ENCODE results near the gene CDK11B. TPM values are rescaled to one million over a fixed set of nuclear protein-coding genes. Genes with fewer than 3 reads are reported as not detected.

The CDK11B gene
- total and polyA plus RNA-seq, 2 experiments from 2014 or later, result 17.9 to 22.2 TPM

GRCh38 chr1:1625404-1625775, 33.4 kb downstream of the CDK11B start:
- H3K36me3 ChIP-seq, result peaks cover 8% of the 10 kb centered on the region
- TF ChIP-seq CTCF (IDR thresholded peaks at IDR 0.05; ENCODE audit: low read depth, low read length), result no peak
- H3K4me1 ChIP-seq (ENCODE audit: low read depth), result peaks cover 15% of the 10 kb centered on the region

GRCh38 chr1:1624443-1625403, 34.1 kb downstream of the CDK11B start:
- H3K9me3 ChIP-seq (ENCODE audit: low read depth), result no peaks in the 10 kb centered on the region
- DNase-seq (ENCODE audit: low read depth in 1 of 2, low spot score in 1 of 2), result peak; percentile 58 to 95
- peaks cover 15% of the 10 kb centered on the region for H3K4me1 ChIP-seq (ENCODE audit: low read depth)
- peak overlapping the region; percentile 48 for H3K27ac ChIP-seq
- H3K4me3 ChIP-seq, result no peak overlapping the region
- TF ChIP-seq CTCF (IDR thresholded peaks at IDR 0.05; ENCODE audit: low read depth, low read length), result no peak
- peaks cover 9% of the 10 kb centered on the region for H3K27me3 ChIP-seq
- peaks cover 8% of the 10 kb centered on the region for H3K36me3 ChIP-seq

More at GRCh38 chr1:1625404-1625775, 33.4 kb downstream of the CDK11B start:
- H3K4me3 ChIP-seq, result no peak overlapping the region
- DNase-seq (ENCODE audit: low read depth in 1 of 2, low spot score in 1 of 2), result no peak
- H3K27me3 ChIP-seq, result peaks cover 16% of the 10 kb centered on the region
- no peaks in the 10 kb centered on the region for H3K9me3 ChIP-seq (ENCODE audit: low read depth)
- no peak overlapping the region for H3K27ac ChIP-seq

- no peak for DNase-seq (ENCODE audit: low read depth in 1 of 2, low spot score in 1 of 2)
- H3K4me1 ChIP-seq (ENCODE audit: low read depth), result peaks cover 15% of the 10 kb centered on the region
- no peak for TF ChIP-seq CTCF (IDR thresholded peaks at IDR 0.05; ENCODE audit: low read depth, low read length)
- peaks cover 8% of the 10 kb centered on the region for H3K36me3 ChIP-seq
- H3K4me3 ChIP-seq, result no peak overlapping the region
- peak overlapping the region; percentile 48 for H3K27ac ChIP-seq
- H3K27me3 ChIP-seq, result peaks cover under 1% of the 10 kb centered on the region
- H3K9me3 ChIP-seq (ENCODE audit: low read depth), result no peaks in the 10 kb centered on the region
These were observed 35.0 kb downstream of the CDK11B start for GRCh38 chr1:1623631-1624442.

DNA sequence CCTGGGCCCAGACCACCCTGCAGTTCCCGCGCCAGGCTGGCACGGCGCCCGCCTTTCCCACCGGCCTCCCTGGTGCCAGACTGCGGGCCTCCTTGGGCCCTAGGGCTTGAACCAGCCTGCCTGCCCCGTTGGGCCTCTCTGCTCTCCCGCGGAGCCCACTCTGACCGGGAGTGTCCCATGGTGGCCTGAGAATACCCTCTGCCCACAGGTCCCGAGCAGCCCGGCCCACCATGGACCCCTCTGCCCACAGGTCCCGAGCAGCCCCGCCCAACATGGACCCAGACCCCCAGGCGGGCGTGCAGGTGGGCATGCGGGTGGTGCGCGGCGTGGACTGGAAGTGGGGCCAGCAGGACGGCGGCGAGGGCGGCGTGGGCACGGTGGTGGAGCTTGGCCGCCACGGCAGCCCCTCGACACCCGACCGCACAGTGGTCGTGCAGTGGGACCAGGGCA, 35.6 kb downstream of the CDK11B start:
- Histone ChIP-seq H3K27ac (no peak overlapping the region), H3K27me3 (no peaks in the 10 kb centered on the region), H3K4me1 (ENCODE audit: low read depth) (peaks cover 15% of the 10 kb centered on the region), H3K36me3 (peaks cover 4% of the 10 kb centered on the region), H3K4me3 (no peak overlapping the region), H3K9me3 (ENCODE audit: low read depth) (no peaks in the 10 kb centered on the region)
- no peak for TF ChIP-seq CTCF (IDR thresholded peaks at IDR 0.05; ENCODE audit: low read depth, low read length)
- DNase-seq (ENCODE audit: low read depth in 1 of 2, low spot score in 1 of 2), result no peak

GRCh38 chr1:1622788-1623094, 36.1 kb downstream of the CDK11B start:
- TF ChIP-seq CTCF (IDR thresholded peaks at IDR 0.05; ENCODE audit: low read depth, low read length), result no peak
- DNase-seq (ENCODE audit: low read depth in 1 of 2, low spot score in 1 of 2), result no peak
- no peak overlapping the region for H3K27ac ChIP-seq
- H3K4me3 ChIP-seq, result no peak overlapping the region
- H3K27me3 ChIP-seq, result no peaks in the 10 kb centered on the region
- no peaks in the 10 kb centered on the region for H3K9me3 ChIP-seq (ENCODE audit: low read depth)
- peaks cover 5% of the 10 kb centered on the region for H3K36me3 ChIP-seq
- H3K4me1 ChIP-seq (ENCODE audit: low read depth), result peaks cover 15% of the 10 kb centered on the region

All from cardiac muscle cell (in vitro differentiated cells and primary cell).